ENCODE results near the gene MARF1. TPM values are rescaled to one million over a fixed set of nuclear protein-coding genes. Genes with fewer than 3 reads are reported as not detected.

The MARF1 gene
- total RNA-seq, 2 donors from 2014 or later, result 28.0 to 33.2 TPM

- H3K36me3 ChIP-seq (replicated peaks in 1 of 2; ENCODE audit: insufficient read depth in 1 of 2, low read depth in 2 of 2), result peaks cover 4 to 51% of the 10 kb centered on the region in 2 donors
- no peak for DNase-seq
- TF ChIP-seq, protein P1, sequence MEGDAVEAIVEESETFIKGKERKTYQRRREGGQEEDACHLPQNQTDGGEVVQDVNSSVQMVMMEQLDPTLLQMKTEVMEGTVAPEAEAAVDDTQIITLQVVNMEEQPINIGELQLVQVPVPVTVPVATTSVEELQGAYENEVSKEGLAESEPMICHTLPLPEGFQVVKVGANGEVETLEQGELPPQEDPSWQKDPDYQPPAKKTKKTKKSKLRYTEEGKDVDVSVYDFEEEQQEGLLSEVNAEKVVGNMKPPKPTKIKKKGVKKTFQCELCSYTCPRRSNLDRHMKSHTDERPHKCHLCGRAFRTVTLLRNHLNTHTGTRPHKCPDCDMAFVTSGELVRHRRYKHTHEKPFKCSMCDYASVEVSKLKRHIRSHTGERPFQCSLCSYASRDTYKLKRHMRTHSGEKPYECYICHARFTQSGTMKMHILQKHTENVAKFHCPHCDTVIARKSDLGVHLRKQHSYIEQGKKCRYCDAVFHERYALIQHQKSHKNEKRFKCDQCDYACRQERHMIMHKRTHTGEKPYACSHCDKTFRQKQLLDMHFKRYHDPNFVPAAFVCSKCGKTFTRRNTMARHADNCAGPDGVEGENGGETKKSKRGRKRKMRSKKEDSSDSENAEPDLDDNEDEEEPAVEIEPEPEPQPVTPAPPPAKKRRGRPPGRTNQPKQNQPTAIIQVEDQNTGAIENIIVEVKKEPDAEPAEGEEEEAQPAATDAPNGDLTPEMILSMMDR (IDR thresholded peaks at IDR 0.05), result no peak
- TF ChIP-seq POLR2A (IDR thresholded peaks at IDR 0.05), result no peak
- H3K4me3 ChIP-seq, result no peak overlapping the region
- no peak for ATAC-seq
- H3K4me1 ChIP-seq, result peaks cover 7% of the 10 kb centered on the region
- 89% methylated on average over 11 of the region's 11 CpGs for WGBS, 2 donors
- no peaks in the 10 kb centered on the region for H3K9me3 ChIP-seq
- no peak overlapping the region for H3K27ac ChIP-seq
- no peaks in the 10 kb centered on the region for H3K27me3 ChIP-seq
- intact Hi-C loops (cut with DNase I), result no loop called here
These were observed 26.3 kb downstream of the MARF1 start for GRCh38 chr16:15616475-15617165.

- H3K4me3 ChIP-seq, result no peak overlapping the region
- peaks cover 4 to 45% of the 10 kb centered on the region in 2 donors for H3K36me3 ChIP-seq (replicated peaks in 1 of 2; ENCODE audit: insufficient read depth in 1 of 2, low read depth in 2 of 2)
- 89 to 96% methylated on average over 4 of the region's 4 CpGs for WGBS, 2 donors
- no peak for TF ChIP-seq POLR2A (IDR thresholded peaks at IDR 0.05)
- TF ChIP-seq, protein P1 (IDR thresholded peaks at IDR 0.05), result no peak
- no peak for ATAC-seq
- DNase-seq, result no peak
- no peaks in the 10 kb centered on the region for H3K9me3 ChIP-seq
- no peaks in the 10 kb centered on the region for H3K27me3 ChIP-seq
- H3K4me1 ChIP-seq, result peaks cover 10% of the 10 kb centered on the region
- H3K27ac ChIP-seq, result no peak overlapping the region
- intact Hi-C loops (cut with DNase I), result no loop called here
These were observed 26.9 kb downstream of the MARF1 start for GRCh38 chr16:15616012-15616411.

DNA sequence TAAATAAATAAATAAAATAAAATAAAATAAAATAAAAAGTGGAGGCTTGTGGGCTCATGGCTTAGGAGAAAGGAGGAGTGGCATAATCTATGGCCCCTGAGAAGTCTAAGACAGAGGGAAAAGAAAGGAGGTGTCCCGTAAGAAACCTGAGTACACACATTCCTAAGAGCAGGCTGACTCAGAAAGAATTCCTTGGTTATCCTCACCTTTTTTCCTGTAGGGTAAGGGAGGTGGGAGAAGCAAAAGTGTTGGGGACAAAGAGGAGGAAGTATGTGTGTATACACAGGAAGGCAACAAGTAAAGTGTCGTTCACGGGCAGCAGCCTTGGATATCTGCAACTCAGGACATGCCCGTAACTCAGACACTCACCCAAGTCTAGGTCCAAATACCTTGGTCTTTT is 29.3 kb downstream of the MARF1 start:
- TF ChIP-seq, protein P1 (IDR thresholded peaks at IDR 0.05), result no peak
- TF ChIP-seq POLR2A (IDR thresholded peaks at IDR 0.05), result no peak
- H3K36me3 ChIP-seq (replicated peaks in 1 of 2; ENCODE audit: insufficient read depth in 1 of 2, low read depth in 2 of 2), result peaks cover 3 to 40% of the 10 kb centered on the region in 2 donors
- no peaks in the 10 kb centered on the region for H3K9me3 ChIP-seq
- intact Hi-C loops (cut with DNase I), result no loop called here
- ATAC-seq (no peak), DNase-seq (no peak)
- H3K27me3 ChIP-seq, result no peaks in the 10 kb centered on the region
- 80 to 91% methylated on average over 4 of the region's 4 CpGs for WGBS, 2 donors
- peaks cover 10% of the 10 kb centered on the region for H3K4me1 ChIP-seq
- H3K27ac ChIP-seq, result no peak overlapping the region
- no peak overlapping the region for H3K4me3 ChIP-seq

- no peaks in the 10 kb centered on the region for H3K27me3 ChIP-seq
- WGBS, 2 donors, result 42 to 43% methylated on average over 7 of the region's 7 CpGs
- intact Hi-C loops (cut with DNase I), result no loop called here
- no peak overlapping the region for H3K4me3 ChIP-seq
- peak overlapping the region in 2 of 4 donors; percentile 49 to 69 for H3K27ac ChIP-seq
- peaks cover 10% of the 10 kb centered on the region for H3K4me1 ChIP-seq
- peaks cover 9 to 39% of the 10 kb centered on the region in 2 donors for H3K36me3 ChIP-seq (replicated peaks in 1 of 2; ENCODE audit: insufficient read depth in 1 of 2, low read depth in 2 of 2)
- ATAC-seq (peak; percentile 51), DNase-seq (peak in 1 of 4 donors; percentile 26)
- TF ChIP-seq, protein P1 (IDR thresholded peaks at IDR 0.05), result no peak
- no peak for TF ChIP-seq POLR2A (IDR thresholded peaks at IDR 0.05)
- H3K9me3 ChIP-seq, result no peaks in the 10 kb centered on the region
These were observed 31.3 kb downstream of the MARF1 start for GRCh38 chr16:15611610-15612009.

DNA sequence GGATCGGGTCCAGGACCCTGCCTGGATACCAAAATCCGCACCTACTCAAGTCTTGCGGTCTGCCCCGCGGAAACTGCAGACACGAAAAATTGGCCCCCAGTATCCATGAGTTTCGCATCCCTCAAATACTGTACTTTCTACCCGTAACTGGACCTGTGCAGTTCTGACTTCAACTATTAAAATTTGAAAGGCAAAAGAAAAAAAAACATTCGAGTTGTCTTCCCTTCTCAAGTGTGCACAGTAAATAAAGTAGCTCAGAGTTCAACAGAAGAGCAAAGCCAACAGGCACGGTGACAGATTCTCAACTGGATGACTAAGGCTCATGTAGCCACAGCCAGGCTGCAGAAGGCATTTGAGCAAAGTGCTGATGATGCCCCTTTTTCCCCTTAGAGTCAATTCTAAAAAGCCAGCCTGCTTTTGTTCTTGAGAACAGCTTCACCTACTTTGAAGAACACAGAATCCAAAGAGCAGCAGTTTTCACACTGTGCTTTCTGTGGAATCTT is 32.5 kb downstream of the MARF1 start:
- H3K27ac ChIP-seq, result no peak overlapping the region
- peaks cover 9 to 29% of the 10 kb centered on the region in 2 donors for H3K36me3 ChIP-seq (replicated peaks in 1 of 2; ENCODE audit: insufficient read depth in 1 of 2, low read depth in 2 of 2)

More for the DNA sequence above, 32.5 kb downstream of the MARF1 start:
- Histone ChIP-seq H3K27me3 (no peaks in the 10 kb centered on the region), H3K4me1 (peaks cover 10% of the 10 kb centered on the region), H3K4me3 (no peak overlapping the region), H3K9me3 (no peaks in the 10 kb centered on the region)
- intact Hi-C loops (cut with DNase I), result no loop called here
- ATAC-seq, result no peak
- 85% methylated on average over 10 of the region's 10 CpGs for WGBS, 2 donors
- no peak for DNase-seq
- TF ChIP-seq, protein P1 (IDR thresholded peaks at IDR 0.05), result no peak
- no peak for TF ChIP-seq POLR2A (IDR thresholded peaks at IDR 0.05)
